Common myeloid progenitor, CD34-positive (primary cell): ENCODE results near the gene ACADVL.

Experiments
- CTCF ChIA-PET: fragments of 350-600 bp; sonication (Branson Sonifier 250); formaldehyde crosslinking; loops from one replicate; lab custom pipeline; 2021; ENCODE audit warnings: antibody characterized with exemption; lab: Charles Lee
- POLR2A ChIA-PET: fragments of 350-600 bp; sonication (Branson Sonifier 250); formaldehyde crosslinking; loops from one replicate; lab custom pipeline; 2021; ENCODE audit warnings: antibody characterized with exemption; lab: Charles Lee
- DNase-seq, 3 donors: peaks; one replicate each; pipeline versions ENCODE4 v3.0.0 to v3.0.0-alpha.2; 2013
- H3K27ac ChIP-seq, 2 experiments: 1 replicate in 1 of 2; 2 replicates in 1 of 2; pipeline ENCODE4 v1.7.0; 2013; ENCODE audit warnings: inconsistent platforms in 2 of 2, low read length in 2 of 2, mild to moderate bottlenecking in 2 of 2, low read depth in 1 of 2, moderate library complexity in 1 of 2; ENCODE audit not compliant: severe bottlenecking in 2 of 2, insufficient read depth in 1 of 2, poor library complexity in 1 of 2
- H3K27me3 ChIP-seq, 5 experiments: replicated peaks in 2 of 5; 1 replicate in 3 of 5; 2 replicates in 2 of 5; pipeline versions ENCODE4 v1.6.1 to v1.7.0; 2013; ENCODE audit warnings: low read length in 4 of 5, mild to moderate bottlenecking in 2 of 5, moderate library complexity in 2 of 5, inconsistent platforms in 1 of 5; ENCODE audit not compliant: insufficient read depth in 5 of 5, control insufficient read depth in 4 of 5
- H3K36me3 ChIP-seq, 4 experiments: 1 replicate in 2 of 4; 2 replicates in 2 of 4; pipeline versions ENCODE4 v1.6.1 to v1.7.0; 2013; ENCODE audit warnings: low read length in 3 of 4, control low read depth in 1 of 4, mild to moderate bottlenecking in 1 of 4; ENCODE audit not compliant: control insufficient read depth in 4 of 4, insufficient read depth in 4 of 4
- H3K4me1 ChIP-seq, 4 experiments: 1 replicate in 3 of 4; 2 replicates in 1 of 4; pipeline versions ENCODE4 v1.6.1 to v1.7.1; 2013; ENCODE audit warnings: low read length in 3 of 4, mild to moderate bottlenecking in 3 of 4, control low read depth in 1 of 4, inconsistent platforms in 1 of 4, moderate library complexity in 1 of 4; ENCODE audit not compliant: control insufficient read depth in 4 of 4, insufficient read depth in 4 of 4; ENCODE audit errors: control extremely low read depth in 1 of 4
- H3K4me3 ChIP-seq, 7 experiments: 1 replicate in 4 of 7; 2 replicates in 3 of 7; pipeline versions ENCODE4 v1.5.1 to v1.7.0; 2013; ENCODE audit warnings: mild to moderate bottlenecking in 7 of 7, low read length in 6 of 7, moderate library complexity in 6 of 7, inconsistent platforms in 2 of 7, low read depth in 2 of 7, control low read depth in 1 of 7; ENCODE audit not compliant: insufficient read depth in 4 of 7, control insufficient read depth in 1 of 7; ENCODE audit errors: extremely low read depth in 1 of 7
- H3K9me3 ChIP-seq, 5 experiments: 1 replicate in 4 of 5; 2 replicates in 1 of 5; pipeline versions ENCODE4 v1.6.1 to v1.7.1; 2013; ENCODE audit warnings: low read length in 4 of 5, mild to moderate bottlenecking in 2 of 5, inconsistent platforms in 1 of 5, low read depth in 1 of 5, moderate library complexity in 1 of 5; ENCODE audit not compliant: control insufficient read depth in 4 of 5, insufficient read depth in 2 of 5; ENCODE audit errors: control extremely low read depth in 1 of 5
- WGBS: methylation state at CpG from one replicate; pipeline ENCODE4 v1.1.5; 2013; ENCODE audit not compliant: insufficient coverage; 5-methylcytosine and 5-hydroxymethylcytosine counted together

ACADVL gene

DNA sequence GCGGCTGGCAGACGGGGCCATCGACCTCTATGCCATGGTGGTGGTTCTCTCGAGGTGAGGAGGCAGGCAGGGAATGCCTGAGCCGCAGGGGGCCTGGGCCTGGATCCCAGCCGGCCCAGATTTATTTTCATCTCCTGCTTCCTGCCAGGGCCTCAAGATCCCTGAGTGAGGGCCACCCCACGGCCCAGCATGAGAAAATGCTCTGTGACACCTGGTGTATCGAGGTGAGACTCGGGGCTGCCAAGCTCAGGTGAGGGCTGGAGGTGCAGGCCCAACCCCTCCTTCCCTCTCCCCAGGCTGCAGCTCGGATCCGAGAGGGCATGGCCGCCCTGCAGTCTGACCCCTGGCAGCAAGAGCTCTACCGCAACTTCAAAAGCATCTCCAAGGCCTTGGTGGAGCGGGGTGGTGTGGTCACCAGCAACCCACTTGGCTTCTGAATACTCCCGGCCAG lies 4.9 kb downstream of the ACADVL start:
- DNase-seq = no peak
- 88% methylated on average over 7 of the region's 15 CpGs for WGBS
- Histone ChIP-seq H3K27me3 (no peaks in the 10 kb centered on the region), H3K9me3 (no peaks in the 10 kb centered on the region), H3K36me3 (peaks cover 13 to 86% (median 63%) of the 10 kb centered on the region in 4 experiments), H3K4me1 (peaks cover 0 to 18% (median 15%) of the 10 kb centered on the region in 4 experiments), H3K4me3 (no peak overlapping the region), H3K27ac (no peak overlapping the region)
- POLR2A ChIA-PET = no interaction called here
- CTCF ChIA-PET = interaction anchor here (1.2 to 1.6 kb wide), 2 partner anchors 9 to 10 kb away, joined by 3 read pairs; no protein-coding TSS in a partner anchor

DNA sequence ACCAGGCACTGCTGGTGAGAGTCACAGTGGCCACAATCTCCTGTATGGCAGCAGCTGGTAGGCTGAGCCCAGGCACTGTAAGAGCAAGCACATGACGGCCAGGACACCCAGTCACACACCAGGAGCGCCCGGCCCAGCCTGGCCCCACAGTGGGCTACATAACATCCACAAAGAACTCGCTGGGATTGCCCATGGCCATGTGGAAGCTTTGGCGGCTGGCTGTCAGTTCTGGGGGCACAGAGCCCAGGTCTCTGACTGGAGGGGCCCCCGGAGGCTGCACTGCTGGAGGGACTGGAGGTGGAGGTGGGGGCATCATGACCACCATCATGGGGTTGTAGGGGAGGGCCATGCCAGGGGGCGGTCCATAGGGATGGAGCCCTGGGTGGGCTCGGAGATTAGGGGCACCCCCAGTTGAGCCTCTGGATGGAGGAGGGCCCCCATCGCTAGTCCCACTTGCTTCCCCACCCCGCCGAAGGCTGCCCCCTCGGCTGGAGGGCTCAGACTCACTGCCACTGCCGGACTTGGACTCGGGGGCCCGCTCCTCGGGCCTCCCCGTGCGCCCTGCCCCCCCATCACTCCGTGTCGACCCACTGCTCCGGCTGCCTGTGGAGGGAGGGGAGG lies 6.1 kb downstream of the ACADVL start:
- Histone ChIP-seq H3K4me3 (no peak overlapping the region), H3K27me3 (no peaks in the 10 kb centered on the region), H3K4me1 (peaks cover 0 to 9% (median 7%) of the 10 kb centered on the region in 4 experiments), H3K36me3 (peaks cover 13 to 97% (median 72%) of the 10 kb centered on the region in 4 experiments), H3K27ac (peak overlapping the region in 1 of 2 experiments; percentile 25), H3K9me3 (no peaks in the 10 kb centered on the region)
- CTCF ChIA-PET = interaction anchor here (1.0 kb wide), 1 partner anchor 31 kb away, joined by 3 read pairs; no protein-coding TSS in a partner anchor
- DNase-seq = no peak
- POLR2A ChIA-PET = no interaction called here
- 96% methylated on average over 15 of the region's 21 CpGs for WGBS

DNA sequence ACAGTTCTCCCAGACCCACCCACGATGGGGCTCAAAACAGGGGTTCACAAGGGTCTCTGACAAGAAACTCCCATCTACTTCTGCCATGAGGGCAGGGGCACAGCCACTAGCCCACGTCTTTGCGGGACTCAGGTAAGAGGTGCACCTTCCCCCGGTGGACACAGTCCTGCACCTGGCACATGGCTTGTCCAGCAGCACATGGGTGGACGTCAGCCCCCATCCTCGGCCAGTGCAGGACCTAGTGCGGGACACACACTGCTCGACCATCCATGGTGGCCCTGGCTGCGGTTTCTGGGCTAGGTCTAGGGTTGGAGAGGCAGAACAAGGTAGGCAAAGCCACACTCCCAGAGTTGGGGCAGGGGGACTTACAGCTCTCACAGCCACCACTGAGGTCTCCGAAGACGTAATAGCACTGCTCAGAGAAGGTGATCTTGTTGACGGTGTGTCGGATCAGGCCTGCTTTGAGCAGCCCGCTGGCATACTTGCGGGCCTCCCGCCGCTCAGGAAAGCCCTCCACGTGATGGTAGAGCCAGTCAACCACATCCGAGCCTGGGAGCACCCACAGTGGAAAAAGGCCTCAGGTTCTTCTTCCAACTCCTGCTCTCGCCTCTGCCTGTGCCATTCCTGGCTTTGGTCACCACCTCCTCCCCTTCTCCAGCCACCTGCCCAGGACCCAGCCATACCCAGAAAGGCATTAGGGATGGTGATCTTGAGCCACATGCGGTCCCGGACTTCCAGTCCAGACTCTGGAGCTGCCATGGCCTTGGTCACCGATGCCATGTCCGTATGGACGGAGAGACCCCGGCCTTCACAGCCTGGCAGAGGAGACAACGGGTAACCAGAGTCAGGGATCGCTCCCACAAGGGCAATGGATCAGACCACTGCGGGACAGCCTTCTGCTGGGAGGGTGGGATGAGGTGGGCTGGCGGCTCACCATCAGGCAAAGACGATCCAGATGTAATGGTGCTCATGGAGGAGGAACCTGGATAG lies 7.3 kb downstream of the ACADVL start:
- WGBS = 97% methylated on average over 29 of the region's 31 CpGs
- Histone ChIP-seq H3K27ac (no peak overlapping the region), H3K27me3 (no peaks in the 10 kb centered on the region), H3K4me3 (no peak overlapping the region), H3K4me1 (peaks cover 0 to 5% (median 1%) of the 10 kb centered on the region in 4 experiments), H3K36me3 (peaks cover 13 to 88% (median 64%) of the 10 kb centered on the region in 4 experiments), H3K9me3 (no peaks in the 10 kb centered on the region)
- ChIA-PET POLR2A (no interaction called here), CTCF (interaction anchor here (1.0 kb wide), 1 partner anchor 29 kb away, joined by 3 read pairs; no protein-coding TSS in a partner anchor)
- no peak for DNase-seq

DNA sequence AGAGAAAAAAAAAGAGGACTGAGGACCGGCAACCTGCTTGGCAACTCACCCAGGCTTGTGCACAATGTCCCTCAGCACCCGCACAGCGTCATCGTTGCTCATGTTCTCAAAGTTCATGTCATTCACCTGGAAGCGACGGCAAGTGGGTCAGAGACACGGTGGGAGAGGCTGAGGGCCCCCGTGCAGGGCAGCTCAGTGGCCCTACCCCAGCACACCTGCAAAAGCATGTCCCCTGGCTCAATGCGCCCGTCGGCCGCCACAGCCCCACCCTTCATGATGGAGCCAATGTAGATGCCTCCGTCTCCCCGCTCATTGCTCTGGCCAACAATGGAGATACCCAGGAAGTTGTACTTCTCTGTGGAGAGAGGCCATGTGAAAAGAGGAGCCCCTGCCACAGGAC lies 9.2 kb downstream of the ACADVL start:
- Histone ChIP-seq H3K27ac (no peak overlapping the region), H3K4me3 (no peak overlapping the region), H3K9me3 (no peaks in the 10 kb centered on the region), H3K4me1 (peaks cover 0 to 21% (median 16%) of the 10 kb centered on the region in 4 experiments), H3K27me3 (no peaks in the 10 kb centered on the region), H3K36me3 (peaks cover 9 to 69% (median 46%) of the 10 kb centered on the region in 4 experiments)
- ChIA-PET POLR2A (no interaction called here), CTCF (interaction anchor here (10.2 kb wide), 1 partner anchor 9 kb away, joined by 75 read pairs; the partner anchor contains the start of genes ACADVL and DLG4)
- WGBS = 98% methylated on average over 10 of the region's 14 CpGs
- no peak for DNase-seq

DNA sequence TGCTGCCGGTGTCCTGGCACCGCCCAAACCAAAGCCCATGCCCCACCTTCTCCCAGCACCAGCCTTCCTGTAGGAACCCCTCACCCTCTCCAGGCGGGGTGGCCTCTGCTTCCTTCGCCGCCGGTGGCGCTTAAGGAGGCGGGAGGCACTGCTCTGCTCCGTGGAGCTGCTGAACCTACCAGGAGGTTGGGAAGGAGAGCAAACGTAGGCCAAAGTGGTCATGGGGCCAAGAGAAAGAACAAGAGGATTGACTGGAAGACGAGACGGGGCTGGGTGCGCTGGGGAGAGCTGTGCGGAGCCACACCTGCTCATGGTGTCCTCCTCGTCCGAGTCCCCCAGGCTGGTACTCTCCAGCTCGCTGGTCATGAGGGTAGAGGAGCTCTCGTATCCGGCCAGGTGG lies 9.8 kb downstream of the ACADVL start:
- Histone ChIP-seq H3K36me3 (peaks cover 9 to 65% (median 43%) of the 10 kb centered on the region in 4 experiments), H3K4me1 (peaks cover 0 to 23% (median 17%) of the 10 kb centered on the region in 4 experiments), H3K4me3 (no peak overlapping the region), H3K27me3 (no peaks in the 10 kb centered on the region), H3K9me3 (no peaks in the 10 kb centered on the region), H3K27ac (no peak overlapping the region)
- ChIA-PET POLR2A (no interaction called here), CTCF (interaction anchor here (1.3 to 10.2 kb wide), 2 partner anchors 9 to 15 kb away, joined by 3 to 75 read pairs; partner anchors contain the start of genes ACADVL and DLG4)
- no peak for DNase-seq
- 97% methylated on average over 14 of the region's 19 CpGs for WGBS

DNA sequence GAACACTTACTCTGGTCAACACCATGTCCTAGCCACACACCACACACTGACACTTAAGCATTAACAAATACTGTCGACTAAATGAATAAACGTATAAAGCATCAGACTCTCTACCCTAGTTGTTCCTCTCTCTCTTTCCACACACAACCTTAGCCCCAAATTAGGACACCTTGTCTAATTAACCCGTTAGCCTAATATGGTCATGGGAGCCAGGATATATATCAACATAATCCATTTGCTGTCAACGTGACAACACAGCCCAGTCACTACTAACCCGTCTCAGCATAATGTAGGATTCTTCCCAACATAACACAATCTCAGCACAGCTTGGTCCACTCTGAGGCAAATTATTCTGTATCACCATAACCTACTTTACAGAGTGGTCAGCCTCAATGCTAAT lies 12.4 kb downstream of the ACADVL start:
- no peaks in the 10 kb centered on the region for H3K27me3 ChIP-seq
- no peaks in the 10 kb centered on the region for H3K9me3 ChIP-seq
- peak overlapping the region in 2 of 7 experiments; percentile 20 to 82 for H3K4me3 ChIP-seq
- H3K4me1 ChIP-seq = peaks cover under 1 to 49% (median 33%) of the 10 kb centered on the region in 4 experiments
- ChIA-PET CTCF (interaction anchor here (1.2 to 10.2 kb wide), 2 partner anchors 8 to 12 kb away, joined by 3 to 75 read pairs; partner anchors contain the start of genes ACADVL and DLG4), POLR2A (no interaction called here)
- no peak overlapping the region for H3K27ac ChIP-seq
- peaks cover 4 to 65% (median 36%) of the 10 kb centered on the region in 4 experiments for H3K36me3 ChIP-seq
- no peak for DNase-seq
- WGBS = 91% methylated on average over 4 of the region's 5 CpGs
